H1 (cell line): Measurements from ENCODE around the gene DAW1. TPM values are rescaled to one million over a fixed set of nuclear protein-coding genes. Genes with fewer than 3 reads are reported as not detected.

Experiments
- CTCF ChIA-PET: fragments of 300-600 bp; sonication (Branson Sonifier 250); formaldehyde crosslinking; loops from one replicate; lab custom pipeline; 2021; ENCODE audit not compliant: partially characterized antibody; lab: Charles Lee
- POLR2A ChIA-PET: fragments of 300-600 bp; sonication (Branson Sonifier 250); formaldehyde crosslinking; loops from one replicate; lab custom pipeline; 2021; ENCODE audit warnings: inconsistent platforms; ENCODE audit not compliant: partially characterized antibody; lab: Charles Lee
- DNase-seq, 2 experiments: peaks; one replicate each; pipeline versions ENCODE4 v3.0.0 to v3.0.0-alpha.2; 2010 to 2022; ENCODE audit warnings: low spot score in 2 of 2, low read depth in 1 of 2, mixed read lengths in 1 of 2
- FAIRE-seq: peaks from 2 replicates; lab custom pipeline; 2011; peaks lifted over from hg19 to GRCh38; lab: Jason Lieb, UNC
- H2AFZ ChIP-seq: 2 replicates; pipeline ENCODE4 v1.8.1; 2012; ENCODE audit warnings: low read length, inconsistent platforms
- H2AK5ac ChIP-seq: 2 replicates; pipeline ENCODE4 v1.6.1; 2013; ENCODE audit warnings: low read depth, low read length
- H2BK120ac ChIP-seq: replicated peaks from 2 replicates; pipeline ENCODE3; 2013; ENCODE audit warnings: low read depth, low read length, inconsistent platforms
- H2BK12ac ChIP-seq: 2 replicates; pipeline ENCODE4 v1.6.1; 2013; ENCODE audit warnings: low read depth, low read length
- H2BK15ac ChIP-seq: 2 replicates; pipeline ENCODE4 v1.6.1; 2013; ENCODE audit warnings: low read length
- H2BK20ac ChIP-seq: 2 replicates; pipeline ENCODE4 v1.6.1; 2013; ENCODE audit warnings: low read length
- H2BK5ac ChIP-seq: 2 replicates; pipeline ENCODE4 v1.6.1; 2013; ENCODE audit warnings: low read depth, low read length
- H3K14ac ChIP-seq: 2 replicates; pipeline ENCODE4 v1.6.1; 2013; ENCODE audit warnings: inconsistent platforms; ENCODE audit not compliant: insufficient read length
- H3K18ac ChIP-seq: 2 replicates; pipeline ENCODE4 v1.6.1; 2013; ENCODE audit warnings: low read length; ENCODE audit errors: extremely low read depth
- H3K23ac ChIP-seq: 2 replicates; pipeline ENCODE4 v1.6.1; 2013; ENCODE audit warnings: inconsistent platforms; ENCODE audit not compliant: insufficient read length
- H3K23me2 ChIP-seq: 2 replicates; pipeline ENCODE4 v1.6.1; 2013; ENCODE audit warnings: low read depth, low read length
- H3K27ac ChIP-seq: 2 replicates; pipeline ENCODE4 v1.6.1; 2011; ENCODE audit warnings: low read depth, low read length, inconsistent platforms
- H3K27me3 ChIP-seq, 4 experiments: replicated peaks in 1 of 4; 1 replicate in 1 of 4; 2 replicates in 3 of 4; pipeline versions ENCODE4 v1.6.1 to v1.8.1; 2011 to 2013; ENCODE audit warnings: low read length in 3 of 4, mild to moderate bottlenecking in 3 of 4, inconsistent platforms in 2 of 4, mixed read lengths in 2 of 4, moderate library complexity in 1 of 4; ENCODE audit not compliant: control insufficient read depth in 3 of 4, insufficient read depth in 3 of 4; ENCODE audit errors: extremely low read depth in 1 of 4
- H3K36me3 ChIP-seq, 4 experiments: 2 replicates each; pipeline versions ENCODE4 v1.6.1 to v1.8.1; 2011 to 2013; ENCODE audit warnings: mild to moderate bottlenecking in 4 of 4, low read length in 3 of 4, moderate library complexity in 2 of 4, control low read depth in 1 of 4, inconsistent platforms in 1 of 4; ENCODE audit not compliant: insufficient read depth in 4 of 4, control insufficient read depth in 2 of 4
- H3K4ac ChIP-seq: replicated peaks from 2 replicates; pipeline ENCODE3; 2013; ENCODE audit warnings: low read length, low read depth, mixed read lengths, inconsistent platforms; ENCODE audit not compliant: insufficient read length
- H3K4me1 ChIP-seq, 4 experiments: replicated peaks in 1 of 4; 1 replicate in 1 of 4; 2 replicates in 3 of 4; pipeline versions ENCODE4 v1.6.1 to v1.8.1; 2011 to 2013; ENCODE audit warnings: low read length in 3 of 4, inconsistent platforms in 2 of 4, mixed read lengths in 1 of 4; ENCODE audit not compliant: insufficient read depth in 4 of 4, control insufficient read depth in 3 of 4
- H3K4me2 ChIP-seq, 2 experiments: 2 replicates each; pipeline versions ENCODE4 v1.6.1 to v1.8.1; 2011 to 2013; ENCODE audit warnings: low read depth in 2 of 2, low read length in 2 of 2, control low read depth in 1 of 2, inconsistent platforms in 1 of 2, mild to moderate bottlenecking in 1 of 2; ENCODE audit not compliant: insufficient read depth in 1 of 2
- H3K4me3 ChIP-seq, 4 experiments: fragments of 200-600, 300-600 bp in 1 of 4; sonication (generic), shearing (Covaris generic), sonication (Bioruptor Twin) in 1 of 4; 2 replicates each; pipeline versions ENCODE4 v1.5.1 to v1.8.1; 2011 to 2016; ENCODE audit warnings: low read length in 4 of 4, low read depth in 3 of 4, control low read depth in 2 of 4, inconsistent platforms in 2 of 4, mild to moderate bottlenecking in 2 of 4, mixed read lengths in 1 of 4, moderate library complexity in 1 of 4; ENCODE audit not compliant: insufficient read depth in 2 of 4; ENCODE audit errors: extremely low read depth in 1 of 4
- H3K56ac ChIP-seq: replicated peaks from 2 replicates; pipeline ENCODE3; 2013; ENCODE audit warnings: low read depth, mild to moderate bottlenecking, mixed read lengths, low read length, inconsistent platforms; ENCODE audit not compliant: insufficient read length
- H3K79me1 ChIP-seq: 2 replicates; pipeline ENCODE4 v1.6.1; 2013; ENCODE audit warnings: low read depth, low read length, control low read depth
- H3K79me2 ChIP-seq, 2 experiments: 2 replicates each; pipeline versions ENCODE4 v1.6.1 to v1.8.1; 2012 to 2013; ENCODE audit warnings: low read length in 2 of 2, mild to moderate bottlenecking in 2 of 2, inconsistent platforms in 1 of 2; ENCODE audit not compliant: insufficient read depth in 2 of 2, control insufficient read depth in 1 of 2
- H3K9ac ChIP-seq, 4 experiments: replicated peaks in 1 of 4; 1 replicate in 1 of 4; 2 replicates in 3 of 4; pipeline versions ENCODE4 v1.6.1 to v1.8.1; 2011 to 2013; ENCODE audit warnings: low read depth in 3 of 4, low read length in 3 of 4, control low read depth in 2 of 4, mild to moderate bottlenecking in 2 of 4, moderate library complexity in 2 of 4, inconsistent platforms in 1 of 4; ENCODE audit errors: extremely low read depth in 1 of 4
- H3K9me3 ChIP-seq, 2 experiments: 2 replicates each; pipeline versions ENCODE4 v1.6.1 to v1.8.1; 2012 to 2013; ENCODE audit warnings: mild to moderate bottlenecking in 2 of 2, moderate library complexity in 2 of 2, control low read depth in 1 of 2, inconsistent platforms in 1 of 2, low read depth in 1 of 2, low read length in 1 of 2, mixed read lengths in 1 of 2; ENCODE audit not compliant: insufficient read depth in 2 of 2
- H4K20me1 ChIP-seq, 2 experiments: replicated peaks in 1 of 2; 2 replicates each; pipeline versions ENCODE3 to v1.8.1; 2011 to 2013; ENCODE audit warnings: inconsistent platforms in 2 of 2, low read length in 2 of 2, mild to moderate bottlenecking in 1 of 2; ENCODE audit not compliant: insufficient read depth in 2 of 2, control insufficient read depth in 1 of 2
- H4K5ac ChIP-seq: 2 replicates; pipeline ENCODE4 v1.6.1; 2013; ENCODE audit warnings: low read length, low read depth, mixed read lengths, inconsistent platforms; ENCODE audit not compliant: insufficient read length
- H4K8ac ChIP-seq: 2 replicates; pipeline ENCODE4 v1.8.0; 2013; ENCODE audit warnings: mild to moderate bottlenecking, moderate library complexity, low read length, inconsistent platforms; ENCODE audit not compliant: insufficient read depth; ENCODE audit errors: extremely low read depth
- H4K91ac ChIP-seq: replicated peaks from 2 replicates; pipeline ENCODE3; 2013; ENCODE audit warnings: low read length, mixed read lengths, inconsistent platforms; ENCODE audit not compliant: insufficient read length
- JUN ChIP-seq: IDR thresholded peaks from 2 replicates; pipeline ENCODE4 v1.6.1; 2011; ENCODE audit warnings: low read depth, mild to moderate bottlenecking, improper control_type of control experiment, low read length
- PHF8 ChIP-seq: fragments of 200-600 bp; sonication (generic); conservative IDR thresholded peaks from 2 replicates; pipeline ENCODE4 v1.7.1; 2012; ENCODE audit warnings: low read depth, mild to moderate bottlenecking, inconsistent platforms, low read length, moderate library complexity
- RBBP5 ChIP-seq: IDR thresholded peaks from 2 replicates; pipeline ENCODE4 v1.7.1; 2012; ENCODE audit warnings: low read depth, mild to moderate bottlenecking, inconsistent platforms, low read length, moderate library complexity, borderline replicate concordance
- WGBS, 2 experiments: shearing (Covaris generic) in 1 of 2; methylation state at CpG; one replicate each; pipeline versions ENCODE4 v1.1.6 to v1.1.7; 2013 to 2015; ENCODE audit warnings: low lambda C conversion rate in 2 of 2, mixed read lengths in 2 of 2, inconsistent platforms in 1 of 2, low coverage in 1 of 2, missing lambda C conversion rate in 1 of 2; ENCODE audit not compliant: insufficient replicate concordance in 2 of 2, insufficient coverage in 1 of 2, insufficient read length in 1 of 2; ENCODE audit errors: extremely low coverage in 1 of 2, missing lambda C conversion rate in 1 of 2; 5-methylcytosine and 5-hydroxymethylcytosine counted together
- polyA plus RNA-seq, 7 experiments: library from polyadenylated mRNA; depleted of rRNA in 3 of 7; stranded (reverse) in 5 of 7; unstranded in 2 of 7; fragments of >200 nt in 5 of 7; fragments of 200-250 nt in 2 of 7; gene quantifications; 1 replicate in 5 of 7; 2 replicates in 1 of 7; 4 replicates in 1 of 7; pipeline versions ENCODE4 v1.2.1 to v1.2.3, GENCODE V29; 2011 to 2013; ENCODE audit warnings: missing spikeins in 2 of 7, mixed read lengths in 2 of 7
- total RNA-seq: library from RNA; stranded (reverse); fragmentation: NEBNext Ultra II Directional; extraction: Animal tissue kit (Norgen Biotek cat#: 25700); gene quantifications from 2 replicates; pipeline ENCODE4 v1.2.1, GENCODE V29; 2021

The DAW1 gene
- total and polyA plus RNA-seq, 2 of the 8 experiments (the other 6 are each of a cell fraction or from before 2014, with no cell fraction given), result 0.44 to 1.4 TPM

- H3K56ac ChIP-seq, result no peak overlapping the region
- TF ChIP-seq JUN, result no peak
- TF ChIP-seq RBBP5, result no peak
- TF ChIP-seq PHF8, result no peak
- TF ChIP-seq, all 59 proteins: peak for 0
- 92% methylated on average over 1 of the region's 1 CpG; no CpG with 5 or more reads in 1 of the 2 experiments for WGBS, 2 experiments
Measured at GRCh38 chr2:227906991-227907390, 35.6 kb downstream of the DAW1 start.

More at GRCh38 chr2:227906991-227907390, 35.6 kb downstream of the DAW1 start:
- no peaks in the 10 kb centered on the region for H4K20me1 ChIP-seq
- no peaks in the 10 kb centered on the region for H3K79me2 ChIP-seq
- H2BK120ac ChIP-seq, result no peak overlapping the region
- no peak overlapping the region for H2BK15ac ChIP-seq
- no peak overlapping the region for H4K91ac ChIP-seq
- no peak overlapping the region for H3K4me2 ChIP-seq
- H3K4me3 ChIP-seq, result no peak overlapping the region
- H3K27me3 ChIP-seq, result no peaks in the 10 kb centered on the region
- H2AFZ ChIP-seq, result no peak overlapping the region
- POLR2A ChIA-PET, result no interaction called here
- H3K9ac ChIP-seq, result no peak overlapping the region
- FAIRE-seq (no peak), DNase-seq (no peak)
- CTCF ChIA-PET, result interaction anchor here (0.8 kb wide), 1 partner anchor 777 kb away, joined by 3 read pairs; no protein-coding TSS in a partner anchor
- H3K27ac ChIP-seq, result no peak overlapping the region
- H3K4me1 ChIP-seq, result no peaks in the 10 kb centered on the region
- H3K79me1 ChIP-seq, result no peaks in the 10 kb centered on the region
- no peaks in the 10 kb centered on the region for H3K36me3 ChIP-seq
- no peak overlapping the region for H3K14ac ChIP-seq
- no peaks in the 10 kb centered on the region for H3K9me3 ChIP-seq
- no peak overlapping the region for H2BK5ac ChIP-seq
- no peak overlapping the region for H4K8ac ChIP-seq
- no peak overlapping the region for H2BK12ac ChIP-seq
- H3K18ac ChIP-seq, result no peak overlapping the region
- no peak overlapping the region for H2BK20ac ChIP-seq
- no peak overlapping the region for H3K23ac ChIP-seq
- H2AK5ac ChIP-seq, result no peak overlapping the region
- no peaks in the 10 kb centered on the region for H3K23me2 ChIP-seq
- no peak overlapping the region for H3K4ac ChIP-seq
- H4K5ac ChIP-seq, result no peak overlapping the region
